Measurements from ENCODE around the gene USP24.

USP24 gene

GRCh38 chr1:55184859-55185258 is 30.3 kb downstream of the USP24 start:
- no peaks in the 10 kb centered on the region for H3K27me3 ChIP-seq (ENCODE audit: control insufficient read depth, low read length)
- no peaks in the 10 kb centered on the region for H3K4me1 ChIP-seq (ENCODE audit: control insufficient read depth, low read length)
- no peak overlapping the region for H3K4me2 ChIP-seq (ENCODE audit: low read length)
- no peak for TF ChIP-seq EZH2phosphoT487 (IDR thresholded peaks at IDR 0.05; ENCODE audit: borderline replicate concordance, low read length)
- TF ChIP-seq CTCF (IDR thresholded peaks at IDR 0.05; ENCODE audit: low read depth, low read length, poor library complexity, severe bottlenecking): no peak
- H3F3A ChIP-seq (ENCODE audit: control insufficient read depth, insufficient read depth): no peaks in the 10 kb centered on the region
- peaks cover 92% of the 10 kb centered on the region for H3K79me2 ChIP-seq (ENCODE audit: control insufficient read depth, low read length)
- H3K9me3 ChIP-seq (ENCODE audit: control insufficient read depth, insufficient read depth, low read length): peaks cover 17% of the 10 kb centered on the region; the same call in 1 of the 2 replicates
- peaks cover 8% of the 10 kb centered on the region for H3K36me3 ChIP-seq (ENCODE audit: control insufficient read depth, low read length)
- no peaks in the 10 kb centered on the region for H3K9me2 ChIP-seq (replicated peaks; ENCODE audit: control insufficient read depth, low read length)
- no peaks in the 10 kb centered on the region for H4K20me1 ChIP-seq (ENCODE audit: control insufficient read depth, insufficient read depth, low read depth, low read length)
- H3K27ac ChIP-seq (ENCODE audit: low read depth, low read length): no peak overlapping the region
- H3K4me3 ChIP-seq (ENCODE audit: low read length): no peak overlapping the region

DNA sequence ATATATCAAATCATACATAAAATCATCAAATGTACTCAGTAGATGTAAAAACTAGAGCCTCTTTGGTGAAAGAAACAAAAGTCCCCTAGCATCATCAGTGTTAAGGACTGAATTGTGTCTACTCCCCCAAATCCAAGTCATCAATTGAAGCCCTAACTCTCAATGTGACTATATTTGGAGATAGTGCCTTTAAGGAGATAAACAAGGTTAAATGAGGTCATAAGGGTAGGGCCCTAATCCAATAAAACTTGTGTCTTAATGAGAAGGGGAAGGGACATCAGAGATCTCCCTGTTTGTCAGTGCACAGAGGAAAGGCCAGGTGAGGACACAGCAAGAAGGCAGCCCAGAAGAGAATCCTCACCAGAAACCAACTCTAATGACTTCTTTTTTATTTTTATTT is 33.5 kb downstream of the USP24 start:
- no peaks in the 10 kb centered on the region; the same call in 1 of the 2 replicates for H4K20me1 ChIP-seq (ENCODE audit: control insufficient read depth, insufficient read depth, low read depth, low read length)
- H3K79me2 ChIP-seq (ENCODE audit: control insufficient read depth, low read length): peaks cover 76% of the 10 kb centered on the region
- no peaks in the 10 kb centered on the region for H3K27me3 ChIP-seq (ENCODE audit: control insufficient read depth, low read length)
- no peak overlapping the region for H3K4me3 ChIP-seq (ENCODE audit: low read length)
- H3K4me2 ChIP-seq (ENCODE audit: low read length): no peak overlapping the region
- H3K9me3 ChIP-seq (ENCODE audit: control insufficient read depth, insufficient read depth, low read length): peaks cover 12% of the 10 kb centered on the region; the same call in 1 of the 2 replicates
- peaks cover 10% of the 10 kb centered on the region for H3K36me3 ChIP-seq (ENCODE audit: control insufficient read depth, low read length)
- no peaks in the 10 kb centered on the region for H3F3A ChIP-seq (ENCODE audit: control insufficient read depth, insufficient read depth)
- H3K9me2 ChIP-seq (replicated peaks; ENCODE audit: control insufficient read depth, low read length): no peaks in the 10 kb centered on the region
- H3K27ac ChIP-seq (ENCODE audit: low read depth, low read length): no peak overlapping the region
- no peak for TF ChIP-seq CTCF (IDR thresholded peaks at IDR 0.05; ENCODE audit: low read depth, low read length, poor library complexity, severe bottlenecking)
- TF ChIP-seq EZH2phosphoT487 (IDR thresholded peaks at IDR 0.05; ENCODE audit: borderline replicate concordance, low read length): no peak
- H3K4me1 ChIP-seq (ENCODE audit: control insufficient read depth, low read length): no peaks in the 10 kb centered on the region

GRCh38 chr1:55180075-55180670 is 35.0 kb downstream of the USP24 start:
- H3K36me3 ChIP-seq (ENCODE audit: control insufficient read depth, low read length): peaks cover 10% of the 10 kb centered on the region
- H3K9me3 ChIP-seq (ENCODE audit: control insufficient read depth, insufficient read depth, low read length): peaks cover 8% of the 10 kb centered on the region; the same call in 1 of the 2 replicates
- no peak overlapping the region for H3K4me2 ChIP-seq (ENCODE audit: low read length)
- H3K4me1 ChIP-seq (ENCODE audit: control insufficient read depth, low read length): no peaks in the 10 kb centered on the region
- no peak overlapping the region for H3K27ac ChIP-seq (ENCODE audit: low read depth, low read length)
- H3K4me3 ChIP-seq (ENCODE audit: low read length): no peak overlapping the region
- H3K9me2 ChIP-seq (replicated peaks; ENCODE audit: control insufficient read depth, low read length): no peaks in the 10 kb centered on the region
- no peaks in the 10 kb centered on the region for H3K27me3 ChIP-seq (ENCODE audit: control insufficient read depth, low read length)
- TF ChIP-seq CTCF (IDR thresholded peaks at IDR 0.05; ENCODE audit: low read depth, low read length, poor library complexity, severe bottlenecking): no peak
- no peak for TF ChIP-seq EZH2phosphoT487 (IDR thresholded peaks at IDR 0.05; ENCODE audit: borderline replicate concordance, low read length)
- H3F3A ChIP-seq (ENCODE audit: control insufficient read depth, insufficient read depth): no peaks in the 10 kb centered on the region
- no peaks in the 10 kb centered on the region; the same call in 1 of the 2 replicates for H4K20me1 ChIP-seq (ENCODE audit: control insufficient read depth, insufficient read depth, low read depth, low read length)
- H3K79me2 ChIP-seq (ENCODE audit: control insufficient read depth, low read length): peaks cover 62% of the 10 kb centered on the region

Measured in DOHH2 (cell line).